HG03196 (cell line): ENCODE results near the gene HPS6.
A peak's percentile ranks its signal among the peaks of the same experiment; 100 is the strongest.
"Not testable (repeated sequence)": the region's sequence is repeated elsewhere in the genome, so short reads cannot be mapped to it uniquely, and the experiment has no call there.

Experiments
- ATAC-seq: cut with Tn5 transposase; IDR thresholded peaks from one replicate; pipeline ENCODE4 v1.9.1; 2021; ENCODE audit not compliant: unreplicated experiment

Gene HPS6

GRCh38 chr10:102064868-102065560, at the start of gene HPS6:
Gene HPS6, plus strand, starts transcription at chr10:102065349. Its CDS starts 126 bp downstream, at chr10:102065475.
- peak; percentile 95 for ATAC-seq

- ATAC-seq: no peak
These were observed 48.7 kb upstream of the HPS6 start for GRCh38 chr10:102016416-102016815.

GRCh38 chr10:102017295-102017694, 47.9 kb upstream of the HPS6 start:
- ATAC-seq: no peak

GRCh38 chr10:102020938-102021337, 44.2 kb upstream of the HPS6 start:
- no peak for ATAC-seq

- ATAC-seq: no peak
These were observed 40.4 kb upstream of the HPS6 start for GRCh38 chr10:102024799-102025198.

GRCh38 chr10:102027261-102027660, 37.9 kb upstream of the HPS6 start:
- ATAC-seq: no peak

GRCh38 chr10:102033787-102034186, 31.4 kb upstream of the HPS6 start:
- no peak for ATAC-seq

- not testable (repeated sequence) for ATAC-seq
These were observed 29.3 kb upstream of the HPS6 start for GRCh38 chr10:102035807-102036206.

- no peak for ATAC-seq
These were observed 26.7 kb upstream of the HPS6 start for GRCh38 chr10:102038410-102038809.

- ATAC-seq: no peak
These were observed 24.7 kb upstream of the HPS6 start for GRCh38 chr10:102040305-102041050.

- ATAC-seq: no peak
These were observed 19.9 kb upstream of the HPS6 start for GRCh38 chr10:102045292-102045691.

- no peak for ATAC-seq
These were observed 19.1 kb upstream of the HPS6 start for GRCh38 chr10:102046095-102046494.

- not testable (repeated sequence) for ATAC-seq
These were observed 10.1 kb upstream of the HPS6 start for GRCh38 chr10:102054881-102055646.

- ATAC-seq: peak; percentile 96
These were observed 9.3 kb upstream of the HPS6 start, which contains the start of gene ARMH3 for GRCh38 chr10:102055647-102056419. Gene ARMH3, minus strand, starts transcription at chr10:102056173. Its CDS starts 16,059 bp downstream, at chr10:102040114.

- ATAC-seq: no peak
These were observed 5.2 kb upstream of the HPS6 start for GRCh38 chr10:102059987-102060386.

GRCh38 chr10:102064503-102064867, 664 bp upstream of the HPS6 start:
- no peak for ATAC-seq

- peak; percentile 10 for ATAC-seq
These were observed 631 bp downstream of the HPS6 start for GRCh38 chr10:102065561-102066398.

- no peak for ATAC-seq
These were observed 1.4 kb downstream of the HPS6 start for GRCh38 chr10:102066399-102067088.
